Measurements from ENCODE around the gene SPPL3. TPM values are rescaled to one million over a fixed set of nuclear protein-coding genes. Genes with fewer than 3 reads are reported as not detected.

Gene SPPL3
- polyA plus RNA-seq, 1 of the 3 experiments (the other 2 are of a cell fraction): 18.8 TPM

DNA sequence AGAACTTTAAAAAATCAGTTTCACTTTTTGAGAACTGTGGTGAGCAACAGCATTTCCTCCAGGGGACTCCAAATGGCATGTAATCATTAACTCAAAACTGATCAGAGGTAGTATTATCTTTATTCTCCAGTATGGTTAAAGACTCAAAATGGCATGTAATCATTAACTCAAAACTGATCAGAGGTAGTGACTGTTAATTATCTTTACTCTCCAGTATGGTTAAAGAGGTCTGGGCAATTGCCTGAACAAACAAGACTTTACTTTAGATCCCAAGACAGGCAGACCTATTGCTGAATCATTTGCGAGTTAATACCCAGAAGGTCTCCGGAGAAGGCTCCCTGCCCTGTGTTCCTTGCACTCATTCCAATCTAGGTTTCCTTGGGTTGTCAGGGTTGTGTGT lies 185.1 kb downstream of the SPPL3 start:
- POLR2A ChIA-PET: interaction anchor here (0.6 kb wide), 1 partner anchor 282 kb away, joined by 3 read pairs; the partner anchor contains the start of gene COX6A1
- Histone ChIP-seq H3K4me1 (ENCODE audit: control insufficient read depth in 1 of 2, insufficient read depth in 2 of 2, low read depth in 1 of 2, low read length in 1 of 2) (peaks cover 5 to 27% of the 10 kb centered on the region in 2 experiments; a peak in 3 of 4 replicates), H3K36me3 (replicated peaks in 1 of 2; ENCODE audit: control insufficient read depth in 1 of 2, insufficient read depth in 2 of 2, low read length in 1 of 2) (peaks cover 64 to 73% of the 10 kb centered on the region in 2 experiments), H3K9me3 (no peaks in the 10 kb centered on the region), H3K27ac (ENCODE audit: low read depth in 2 of 2, low read length in 1 of 2) (no peak overlapping the region), H4K20me1 (ENCODE audit: insufficient read depth) (no peaks in the 10 kb centered on the region), H3K9ac (no peak overlapping the region), H3K4me2 (no peak overlapping the region), H2AFZ (ENCODE audit: low read depth) (no peak overlapping the region), H3K4me3 (ENCODE audit: low read depth in 2 of 2, low read length in 1 of 2) (no peak overlapping the region), H3F3A (replicated peaks; ENCODE audit: insufficient read depth) (no peaks in the 10 kb centered on the region), H3K27me3 (ENCODE audit: insufficient read depth) (no peaks in the 10 kb centered on the region), H3K9me2 (no peaks in the 10 kb centered on the region), H3K79me2 (ENCODE audit: insufficient read depth) (peaks cover 8% of the 10 kb centered on the region; the same call in 1 of the 2 replicates)
- TF ChIP-seq, protein P1, sequence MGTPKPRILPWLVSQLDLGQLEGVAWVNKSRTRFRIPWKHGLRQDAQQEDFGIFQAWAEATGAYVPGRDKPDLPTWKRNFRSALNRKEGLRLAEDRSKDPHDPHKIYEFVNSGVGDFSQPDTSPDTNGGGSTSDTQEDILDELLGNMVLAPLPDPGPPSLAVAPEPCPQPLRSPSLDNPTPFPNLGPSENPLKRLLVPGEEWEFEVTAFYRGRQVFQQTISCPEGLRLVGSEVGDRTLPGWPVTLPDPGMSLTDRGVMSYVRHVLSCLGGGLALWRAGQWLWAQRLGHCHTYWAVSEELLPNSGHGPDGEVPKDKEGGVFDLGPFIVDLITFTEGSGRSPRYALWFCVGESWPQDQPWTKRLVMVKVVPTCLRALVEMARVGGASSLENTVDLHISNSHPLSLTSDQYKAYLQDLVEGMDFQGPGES (IDR thresholded peaks at IDR 0.05; ENCODE audit: low read depth, low read length): no peak
- no peak for TF ChIP-seq SIN3A (IDR thresholded peaks at IDR 0.05; ENCODE audit: borderline replicate concordance, low read depth, low read length)
- no peak for TF ChIP-seq GATA2 (CRISPR knock-in tag; IDR thresholded peaks at IDR 0.05)
- no peak for TF ChIP-seq TCF12 (IDR thresholded peaks at IDR 0.05)
- CTCF ChIA-PET: interaction anchor here (2.9 kb wide), 1 partner anchor 136 kb away, joined by 11 read pairs; no protein-coding TSS in a partner anchor
- no peak for DNase-seq
- WGBS (ENCODE audit: low lambda C conversion rate): 100% methylated on average over 2 of the region's 2 CpGs

GRCh38 chr12:120718055-120718454 lies 186.1 kb downstream of the SPPL3 start:
- H3K9me2 ChIP-seq: no peaks in the 10 kb centered on the region
- H3K27ac ChIP-seq (ENCODE audit: low read depth in 2 of 2, low read length in 1 of 2): no peak overlapping the region
- no peak overlapping the region for H3K4me2 ChIP-seq
- TF ChIP-seq JUND (IDR thresholded peaks at IDR 0.05) (no peak), MEF2A (IDR thresholded peaks at IDR 0.05; ENCODE audit: borderline replicate concordance, low read depth) (no peak), TEAD4 (IDR thresholded peaks at IDR 0.05; ENCODE audit: borderline replicate concordance, insufficient read depth) (no peak), RCOR1 (IDR thresholded peaks at IDR 0.05; ENCODE audit: low read length) (no peak), TCF12 (IDR thresholded peaks at IDR 0.05) (no peak), GABPA (IDR thresholded peaks at IDR 0.05; ENCODE audit: low read depth) (no peak), NRF1 (IDR thresholded peaks at IDR 0.05; ENCODE audit: low read depth, low read length) (no peak), RAD21 (IDR thresholded peaks at IDR 0.05; ENCODE audit: low read length) (no peak), YY1 (IDR thresholded peaks at IDR 0.05; ENCODE audit: low read depth) (no peak), ELF1 (IDR thresholded peaks at IDR 0.05) (no peak)
- TF ChIP-seq, protein P2, sequence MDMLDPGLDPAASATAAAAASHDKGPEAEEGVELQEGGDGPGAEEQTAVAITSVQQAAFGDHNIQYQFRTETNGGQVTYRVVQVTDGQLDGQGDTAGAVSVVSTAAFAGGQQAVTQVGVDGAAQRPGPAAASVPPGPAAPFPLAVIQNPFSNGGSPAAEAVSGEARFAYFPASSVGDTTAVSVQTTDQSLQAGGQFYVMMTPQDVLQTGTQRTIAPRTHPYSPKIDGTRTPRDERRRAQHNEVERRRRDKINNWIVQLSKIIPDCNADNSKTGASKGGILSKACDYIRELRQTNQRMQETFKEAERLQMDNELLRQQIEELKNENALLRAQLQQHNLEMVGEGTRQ (IDR thresholded peaks at IDR 0.05; ENCODE audit: borderline replicate concordance, low read depth, low read length): no peak
- TF ChIP-seq, protein P3, sequence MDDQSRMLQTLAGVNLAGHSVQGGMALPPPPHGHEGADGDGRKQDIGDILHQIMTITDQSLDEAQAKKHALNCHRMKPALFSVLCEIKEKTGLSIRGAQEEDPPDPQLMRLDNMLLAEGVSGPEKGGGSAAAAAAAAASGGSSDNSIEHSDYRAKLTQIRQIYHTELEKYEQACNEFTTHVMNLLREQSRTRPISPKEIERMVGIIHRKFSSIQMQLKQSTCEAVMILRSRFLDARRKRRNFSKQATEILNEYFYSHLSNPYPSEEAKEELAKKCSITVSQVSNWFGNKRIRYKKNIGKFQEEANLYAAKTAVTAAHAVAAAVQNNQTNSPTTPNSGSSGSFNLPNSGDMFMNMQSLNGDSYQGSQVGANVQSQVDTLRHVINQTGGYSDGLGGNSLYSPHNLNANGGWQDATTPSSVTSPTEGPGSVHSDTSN (IDR thresholded peaks at IDR 0.05): no peak
- TF ChIP-seq, protein P4, sequence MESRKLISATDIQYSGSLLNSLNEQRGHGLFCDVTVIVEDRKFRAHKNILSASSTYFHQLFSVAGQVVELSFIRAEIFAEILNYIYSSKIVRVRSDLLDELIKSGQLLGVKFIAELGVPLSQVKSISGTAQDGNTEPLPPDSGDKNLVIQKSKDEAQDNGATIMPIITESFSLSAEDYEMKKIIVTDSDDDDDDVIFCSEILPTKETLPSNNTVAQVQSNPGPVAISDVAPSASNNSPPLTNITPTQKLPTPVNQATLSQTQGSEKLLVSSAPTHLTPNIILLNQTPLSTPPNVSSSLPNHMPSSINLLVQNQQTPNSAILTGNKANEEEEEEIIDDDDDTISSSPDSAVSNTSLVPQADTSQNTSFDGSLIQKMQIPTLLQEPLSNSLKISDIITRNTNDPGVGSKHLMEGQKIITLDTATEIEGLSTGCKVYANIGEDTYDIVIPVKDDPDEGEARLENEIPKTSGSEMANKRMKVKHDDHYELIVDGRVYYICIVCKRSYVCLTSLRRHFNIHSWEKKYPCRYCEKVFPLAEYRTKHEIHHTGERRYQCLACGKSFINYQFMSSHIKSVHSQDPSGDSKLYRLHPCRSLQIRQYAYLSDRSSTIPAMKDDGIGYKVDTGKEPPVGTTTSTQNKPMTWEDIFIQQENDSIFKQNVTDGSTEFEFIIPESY (IDR thresholded peaks at IDR 0.05; ENCODE audit: borderline replicate concordance, low read depth): no peak
- TF ChIP-seq, protein P1 (IDR thresholded peaks at IDR 0.05; ENCODE audit: low read depth, low read length): no peak
- TF ChIP-seq, protein P5, sequence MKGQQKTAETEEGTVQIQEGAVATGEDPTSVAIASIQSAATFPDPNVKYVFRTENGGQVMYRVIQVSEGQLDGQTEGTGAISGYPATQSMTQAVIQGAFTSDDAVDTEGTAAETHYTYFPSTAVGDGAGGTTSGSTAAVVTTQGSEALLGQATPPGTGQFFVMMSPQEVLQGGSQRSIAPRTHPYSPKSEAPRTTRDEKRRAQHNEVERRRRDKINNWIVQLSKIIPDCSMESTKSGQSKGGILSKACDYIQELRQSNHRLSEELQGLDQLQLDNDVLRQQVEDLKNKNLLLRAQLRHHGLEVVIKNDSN (IDR thresholded peaks at IDR 0.05; ENCODE audit: borderline replicate concordance, low read depth): no peak
- H3K9ac ChIP-seq: no peak overlapping the region
- no peak overlapping the region for H2AFZ ChIP-seq (ENCODE audit: low read depth)
- DNase-seq: no peak
- peaks cover 11% of the 10 kb centered on the region; the same call in 1 of the 2 replicates for H3K79me2 ChIP-seq (ENCODE audit: insufficient read depth)
- 94% methylated on average over 9 of the region's 9 CpGs for WGBS (ENCODE audit: low lambda C conversion rate)
- no peaks in the 10 kb centered on the region for H3K27me3 ChIP-seq (ENCODE audit: insufficient read depth)
- peaks cover 61 to 73% of the 10 kb centered on the region in 2 experiments for H3K36me3 ChIP-seq (replicated peaks in 1 of 2; ENCODE audit: control insufficient read depth in 1 of 2, insufficient read depth in 2 of 2, low read length in 1 of 2)
- H3K4me3 ChIP-seq (ENCODE audit: low read depth in 2 of 2, low read length in 1 of 2): no peak overlapping the region
- no peaks in the 10 kb centered on the region for H4K20me1 ChIP-seq (ENCODE audit: insufficient read depth)
- H3K4me1 ChIP-seq (ENCODE audit: control insufficient read depth in 1 of 2, insufficient read depth in 2 of 2, low read depth in 1 of 2, low read length in 1 of 2): peaks cover 5 to 29% of the 10 kb centered on the region in 2 experiments; a peak in 3 of 4 replicates
- no peaks in the 10 kb centered on the region for H3K9me3 ChIP-seq
- ChIA-PET CTCF (no interaction called here), POLR2A (no interaction called here)
- peaks cover 7% of the 10 kb centered on the region for H3F3A ChIP-seq (replicated peaks; ENCODE audit: insufficient read depth)
